Measurements from ENCODE around the gene SYNPR.

The SYNPR gene

DNA sequence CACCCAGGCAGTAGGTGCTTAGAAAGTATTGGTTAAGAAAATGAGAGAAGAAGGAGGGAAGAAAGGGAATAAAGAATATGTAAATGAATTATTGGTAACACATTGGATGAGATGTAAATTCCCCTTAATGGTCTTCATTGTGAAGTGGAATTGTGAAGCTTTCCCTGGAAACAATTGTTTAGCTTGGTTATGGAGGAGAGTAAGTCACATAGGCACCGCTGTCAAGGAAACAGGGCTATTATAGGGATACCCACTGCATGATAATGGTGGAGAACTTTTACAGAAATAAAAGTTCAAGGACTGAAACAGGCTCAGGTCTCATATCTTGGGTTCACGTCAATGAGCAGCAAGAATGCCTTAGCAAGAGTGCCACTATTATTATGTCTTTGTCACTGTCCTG lies 9.5 kb downstream of the SYNPR start:
- Mint-ChIP-seq H3K4me1 (no peaks in the 10 kb centered on the region), H3K4me3 (no peak overlapping the region), H3K27ac (no peak overlapping the region), H3K27me3 (no peaks in the 10 kb centered on the region), H3K9me3 (peaks cover 4% of the 10 kb centered on the region), H3K36me3 (no peaks in the 10 kb centered on the region)

DNA sequence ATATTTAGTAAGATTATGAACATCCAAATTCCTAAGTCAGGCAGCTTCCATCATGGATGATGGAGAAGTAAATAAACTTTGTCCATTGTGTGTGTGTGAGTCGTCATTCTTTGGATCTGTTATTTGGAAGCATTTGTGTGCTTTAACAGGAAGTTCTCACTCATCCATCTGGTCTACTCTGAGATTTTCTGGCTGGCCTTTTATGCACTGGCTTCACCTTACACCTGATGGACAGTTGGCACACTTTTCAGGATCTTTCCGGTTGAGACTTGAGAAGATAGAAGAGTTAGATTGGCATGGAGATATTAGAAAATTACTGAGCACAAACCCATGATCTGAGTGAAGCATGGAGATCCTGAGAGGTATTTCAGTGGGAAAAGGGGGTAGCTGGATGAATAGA lies 12.6 kb downstream of the SYNPR start:
- H3K4me3 Mint-ChIP-seq, result no peak overlapping the region
- H3K27me3 Mint-ChIP-seq, result no peaks in the 10 kb centered on the region
- H3K4me1 Mint-ChIP-seq, result no peaks in the 10 kb centered on the region
- H3K36me3 Mint-ChIP-seq, result no peaks in the 10 kb centered on the region
- no peak overlapping the region for H3K27ac Mint-ChIP-seq
- H3K9me3 Mint-ChIP-seq, result no peaks in the 10 kb centered on the region

DNA sequence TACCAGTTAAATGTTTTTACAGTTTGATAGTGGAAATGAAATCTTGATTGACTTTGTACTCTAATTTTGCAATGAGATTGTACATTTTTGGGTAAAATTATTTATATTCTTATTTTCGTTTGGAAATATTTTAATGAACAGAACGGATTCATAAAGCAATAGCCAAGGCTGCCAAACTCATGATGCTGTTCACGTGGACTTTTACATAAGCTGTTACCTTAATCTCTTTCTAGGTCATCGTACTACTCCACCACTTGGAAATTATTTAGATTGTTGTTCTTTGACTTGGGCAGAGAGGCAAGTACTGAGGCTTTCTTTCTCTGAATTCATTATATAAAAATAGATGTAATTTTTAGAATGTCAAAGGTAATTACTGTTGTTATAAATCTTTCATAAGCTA lies 16.2 kb downstream of the SYNPR start:
- Mint-ChIP-seq H3K4me1 (no peaks in the 10 kb centered on the region), H3K4me3 (no peak overlapping the region)

DNA sequence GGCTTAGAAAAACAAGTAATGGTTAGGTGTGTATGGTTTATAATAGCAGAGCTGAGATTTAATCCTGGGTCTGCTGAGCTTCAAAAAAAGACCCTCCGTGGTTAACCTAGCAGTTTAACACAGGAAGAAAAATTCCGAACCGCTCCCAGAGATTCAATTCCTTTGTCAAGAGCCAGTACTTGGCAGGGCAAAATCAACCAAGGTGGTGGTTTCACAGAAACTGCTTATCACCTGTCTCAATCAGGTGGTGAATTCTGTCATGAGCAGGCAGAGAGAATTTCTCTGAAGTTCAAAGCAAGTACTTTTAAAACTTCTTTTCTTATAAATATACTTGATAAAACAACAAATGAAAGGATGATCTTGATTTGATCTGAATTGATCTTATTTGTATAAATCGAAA lies 17.2 kb downstream of the SYNPR start:
- H3K36me3 Mint-ChIP-seq, result no peaks in the 10 kb centered on the region
- H3K27ac Mint-ChIP-seq, result no peak overlapping the region
- no peaks in the 10 kb centered on the region for H3K4me1 Mint-ChIP-seq
- H3K27me3 Mint-ChIP-seq, result peaks cover 2% of the 10 kb centered on the region
- H3K4me3 Mint-ChIP-seq, result no peak overlapping the region
- H3K9me3 Mint-ChIP-seq, result no peaks in the 10 kb centered on the region

More for the DNA sequence above, 16.2 kb downstream of the SYNPR start:
- Mint-ChIP-seq H3K9me3 (no peaks in the 10 kb centered on the region), H3K27ac (no peak overlapping the region), H3K36me3 (no peaks in the 10 kb centered on the region), H3K27me3 (peaks cover 2% of the 10 kb centered on the region)

DNA sequence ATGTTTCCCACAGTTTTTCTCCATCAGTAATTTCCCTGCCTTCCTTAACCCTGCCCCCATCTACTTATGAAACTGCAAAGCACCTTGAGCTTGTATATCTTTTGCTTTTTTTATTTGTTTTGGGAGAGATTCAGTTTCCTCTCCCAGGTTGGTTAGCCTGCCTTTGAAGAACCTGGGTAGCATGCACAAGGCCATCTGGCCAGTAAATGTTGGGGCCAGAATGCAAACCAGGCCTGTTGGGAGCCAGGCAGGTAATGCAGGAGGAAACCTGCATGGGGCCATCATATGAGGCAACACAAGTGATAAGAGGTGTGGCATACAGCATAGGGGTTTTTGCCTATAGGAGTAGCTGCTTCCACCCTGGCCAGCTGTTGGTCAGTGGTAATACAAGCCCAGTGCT lies 17.7 kb downstream of the SYNPR start:
- no peak overlapping the region for H3K4me3 Mint-ChIP-seq

DNA sequence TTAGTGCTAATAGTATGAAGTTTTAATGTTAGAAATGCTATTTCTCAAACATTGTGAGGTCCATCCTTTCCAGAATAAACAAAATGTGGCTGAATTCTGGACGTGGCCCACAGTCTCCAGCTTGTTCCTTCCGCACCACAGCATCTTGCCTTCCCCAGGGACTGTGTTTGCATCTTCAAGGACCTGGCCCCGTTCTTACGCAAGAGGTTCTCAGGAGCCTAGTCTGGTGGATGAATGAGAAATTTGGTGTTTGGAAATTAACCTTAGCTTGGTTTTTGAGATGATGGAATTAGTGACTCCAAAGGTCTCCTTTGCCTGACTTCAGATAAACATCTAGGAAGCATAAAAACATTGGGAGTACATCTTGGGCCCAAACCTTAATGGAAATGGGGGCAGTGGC lies 18.1 kb downstream of the SYNPR start:
- H3K27ac Mint-ChIP-seq, result no peak overlapping the region
- no peaks in the 10 kb centered on the region for H3K4me1 Mint-ChIP-seq
- H3K9me3 Mint-ChIP-seq, result no peaks in the 10 kb centered on the region
- H3K36me3 Mint-ChIP-seq, result no peaks in the 10 kb centered on the region
- H3K4me3 Mint-ChIP-seq, result no peak overlapping the region
- H3K27me3 Mint-ChIP-seq, result peaks cover 2% of the 10 kb centered on the region

More for the DNA sequence above, 17.7 kb downstream of the SYNPR start:
- Mint-ChIP-seq H3K9me3 (no peaks in the 10 kb centered on the region), H3K27me3 (peaks cover 2% of the 10 kb centered on the region), H3K27ac (no peak overlapping the region), H3K36me3 (no peaks in the 10 kb centered on the region), H3K4me1 (no peaks in the 10 kb centered on the region)

DNA sequence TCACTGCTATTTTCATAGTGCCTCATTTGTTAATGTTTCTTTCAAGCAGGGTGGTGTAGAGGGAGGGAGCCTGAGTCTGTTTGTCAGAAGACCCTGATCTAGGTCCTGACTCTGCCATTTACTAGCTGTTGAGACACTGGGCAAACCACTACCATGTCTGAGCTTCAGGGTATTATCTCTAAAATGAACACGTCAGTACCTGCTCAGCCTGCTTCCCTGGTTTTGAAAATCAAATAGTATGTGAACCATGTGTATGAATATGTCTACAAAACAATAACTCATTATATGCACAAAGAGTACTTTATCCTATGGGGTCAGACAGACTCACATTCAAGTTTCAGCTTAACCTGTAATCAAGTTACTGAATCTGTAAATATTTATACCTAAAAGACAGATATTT lies 25.1 kb downstream of the SYNPR start:
- no peaks in the 10 kb centered on the region for H3K27me3 Mint-ChIP-seq
- no peaks in the 10 kb centered on the region for H3K36me3 Mint-ChIP-seq
- H3K4me3 Mint-ChIP-seq, result no peak overlapping the region
- peaks cover 6% of the 10 kb centered on the region for H3K9me3 Mint-ChIP-seq
- no peak overlapping the region for H3K27ac Mint-ChIP-seq
- no peaks in the 10 kb centered on the region for H3K4me1 Mint-ChIP-seq

DNA sequence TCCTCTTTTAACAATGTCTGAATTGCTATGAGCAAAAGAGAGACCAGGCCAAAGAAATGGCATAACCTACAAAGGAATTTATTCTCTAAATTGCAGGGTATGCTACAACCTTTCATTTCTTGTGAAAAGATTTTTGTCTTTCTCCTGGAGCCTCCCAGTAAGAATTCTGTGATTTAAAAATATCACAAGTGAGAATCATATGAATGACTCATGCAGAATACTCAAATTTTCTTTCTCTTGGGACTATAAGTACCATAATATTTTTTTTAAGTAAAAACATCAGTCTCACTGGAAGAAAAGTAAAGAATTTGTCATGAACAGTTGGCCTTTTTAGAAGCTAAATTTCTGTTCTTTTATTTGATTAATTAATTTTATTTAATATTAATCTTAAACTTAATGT lies 26.3 kb downstream of the SYNPR start:
- no peaks in the 10 kb centered on the region for H3K4me1 Mint-ChIP-seq
- no peak overlapping the region for H3K4me3 Mint-ChIP-seq
- H3K9me3 Mint-ChIP-seq, result peaks cover 6% of the 10 kb centered on the region
- H3K36me3 Mint-ChIP-seq, result no peaks in the 10 kb centered on the region
- H3K27ac Mint-ChIP-seq, result no peak overlapping the region
- no peaks in the 10 kb centered on the region for H3K27me3 Mint-ChIP-seq

DNA sequence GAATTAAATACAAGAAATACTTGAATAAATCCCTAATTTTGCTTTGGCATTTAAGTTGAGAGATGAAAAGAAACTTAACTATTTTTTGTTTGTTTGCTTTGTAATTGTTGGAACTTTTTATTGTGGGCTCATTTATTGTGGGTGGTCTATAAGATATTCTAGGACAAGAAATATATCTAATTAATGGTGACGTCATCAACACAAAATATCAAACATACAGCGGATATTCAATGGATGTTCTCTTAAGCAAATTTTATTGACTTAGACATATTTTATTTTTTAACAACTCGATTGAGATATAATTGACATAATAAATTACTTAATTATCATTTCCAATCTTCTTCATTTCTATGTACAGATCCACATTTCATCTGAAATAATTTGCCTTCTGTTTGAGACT lies 30.0 kb downstream of the SYNPR start:
- Mint-ChIP-seq H3K27me3 (no peaks in the 10 kb centered on the region), H3K9me3 (peaks cover 6% of the 10 kb centered on the region), H3K36me3 (no peaks in the 10 kb centered on the region), H3K27ac (no peak overlapping the region), H3K4me3 (no peak overlapping the region), H3K4me1 (no peaks in the 10 kb centered on the region)

DNA sequence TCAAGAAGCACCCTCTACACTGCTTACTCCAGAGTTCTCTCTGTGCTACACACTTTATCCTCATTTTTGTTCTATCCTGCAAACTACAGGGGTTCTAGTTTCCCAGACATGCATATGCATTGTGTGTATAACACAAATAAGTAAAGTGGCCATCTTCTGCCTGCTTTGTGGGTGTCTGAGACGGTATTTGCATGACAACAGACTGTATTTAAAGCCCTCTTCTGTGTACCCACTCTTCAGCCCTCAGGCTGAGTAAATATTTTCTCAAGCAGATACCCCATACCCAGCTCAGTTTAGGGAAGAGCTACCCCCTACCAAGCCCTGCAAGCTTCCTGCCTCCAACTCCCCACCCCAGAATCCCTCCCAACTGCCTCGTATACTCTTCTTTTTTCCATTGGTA lies 31.7 kb downstream of the SYNPR start:
- no peak overlapping the region for H3K27ac Mint-ChIP-seq
- no peaks in the 10 kb centered on the region for H3K36me3 Mint-ChIP-seq
- no peaks in the 10 kb centered on the region for H3K27me3 Mint-ChIP-seq
- H3K4me1 Mint-ChIP-seq, result no peaks in the 10 kb centered on the region
- H3K9me3 Mint-ChIP-seq, result peaks cover 6% of the 10 kb centered on the region
- no peak overlapping the region for H3K4me3 Mint-ChIP-seq

DNA sequence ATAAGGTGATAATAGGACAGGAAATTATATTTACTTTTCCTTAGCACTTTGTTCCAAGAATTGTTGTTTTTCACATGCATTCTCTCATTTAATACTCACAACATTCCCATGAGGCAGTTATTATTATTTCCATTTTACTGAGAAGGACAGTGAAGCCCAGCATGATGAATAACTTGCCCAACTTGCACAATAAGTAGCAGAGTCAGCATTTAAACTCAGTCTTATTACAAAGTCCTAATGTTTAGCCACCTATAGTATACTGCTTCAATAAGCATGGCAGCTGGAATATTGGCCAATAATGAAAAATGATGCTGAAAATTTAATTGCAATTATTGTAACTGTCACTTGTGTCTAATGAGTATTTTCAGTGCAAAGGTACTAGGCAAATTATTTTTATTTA lies 45.7 kb downstream of the SYNPR start:
- no peak overlapping the region for H3K4me3 Mint-ChIP-seq
- H3K4me1 Mint-ChIP-seq, result no peaks in the 10 kb centered on the region
- no peaks in the 10 kb centered on the region for H3K27me3 Mint-ChIP-seq
- no peak overlapping the region for H3K27ac Mint-ChIP-seq
- H3K9me3 Mint-ChIP-seq, result peaks cover 5% of the 10 kb centered on the region
- H3K36me3 Mint-ChIP-seq, result no peaks in the 10 kb centered on the region

DNA sequence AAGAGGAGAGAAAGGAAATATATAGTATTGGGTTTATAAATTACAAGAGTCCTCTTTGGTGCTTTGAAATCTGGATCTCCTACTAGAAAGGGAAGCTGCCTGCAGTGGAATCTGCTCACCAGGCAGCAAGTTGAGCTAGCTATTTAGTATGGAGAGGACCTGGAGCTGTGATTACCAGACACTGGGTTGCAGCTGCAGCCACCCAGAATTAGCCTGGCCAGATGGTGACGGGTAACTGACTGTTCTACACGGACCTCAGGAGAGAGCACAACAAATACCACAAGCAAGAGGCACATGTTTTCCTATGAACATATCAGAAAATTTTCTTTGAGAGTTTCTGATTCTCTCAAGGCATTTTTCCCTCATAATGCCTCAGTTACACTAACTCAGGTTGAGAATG lies 46.5 kb downstream of the SYNPR start:
- Mint-ChIP-seq H3K4me1 (no peaks in the 10 kb centered on the region), H3K36me3 (no peaks in the 10 kb centered on the region), H3K27ac (no peak overlapping the region), H3K4me3 (no peak overlapping the region), H3K9me3 (peaks cover 5% of the 10 kb centered on the region), H3K27me3 (no peaks in the 10 kb centered on the region)

DNA sequence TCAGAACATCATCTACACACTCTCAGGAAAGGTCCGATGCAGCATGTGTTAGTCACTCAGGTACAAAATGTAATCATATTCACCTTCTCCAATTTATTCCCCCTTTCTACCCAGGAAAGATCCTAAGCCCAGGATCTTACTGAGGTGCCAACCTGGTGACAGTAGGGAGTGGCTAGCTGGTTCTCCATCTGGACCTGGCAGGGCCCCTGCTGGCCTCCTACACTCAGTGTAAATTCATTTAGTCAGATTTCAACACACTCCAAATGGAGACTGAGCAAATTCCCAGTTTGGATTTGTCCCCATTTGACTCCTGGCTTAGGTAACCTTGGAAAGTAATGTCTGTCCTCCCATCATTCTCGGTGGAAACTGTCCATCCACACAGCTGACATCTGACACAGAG lies 47.3 kb downstream of the SYNPR start:
- Mint-ChIP-seq H3K4me1 (no peaks in the 10 kb centered on the region), H3K27me3 (no peaks in the 10 kb centered on the region), H3K27ac (no peak overlapping the region), H3K9me3 (peaks cover 5% of the 10 kb centered on the region), H3K4me3 (no peak overlapping the region), H3K36me3 (no peaks in the 10 kb centered on the region)

DNA sequence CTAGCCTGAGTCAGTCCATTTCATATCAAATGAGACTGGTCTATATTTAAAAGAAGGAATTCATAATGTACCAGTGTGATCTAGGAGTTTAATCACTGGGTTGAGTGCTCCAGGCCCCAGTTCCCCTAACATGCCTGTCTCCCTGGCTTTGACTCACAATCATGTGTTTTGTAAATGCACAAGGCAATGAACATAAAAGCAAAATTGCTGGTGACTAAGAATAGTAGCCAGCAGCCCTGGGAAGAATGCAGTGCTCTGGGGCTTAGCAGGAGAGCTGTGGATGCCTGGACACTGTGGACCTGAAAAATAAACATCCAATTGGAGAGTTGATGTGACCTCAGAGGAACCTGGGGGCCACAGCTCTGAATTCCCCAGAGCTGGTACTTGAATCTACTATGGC lies 50.3 kb downstream of the SYNPR start:
- Mint-ChIP-seq H3K27ac (no peak overlapping the region), H3K4me1 (no peaks in the 10 kb centered on the region), H3K4me3 (no peak overlapping the region), H3K9me3 (no peaks in the 10 kb centered on the region), H3K36me3 (no peaks in the 10 kb centered on the region), H3K27me3 (peaks cover 2% of the 10 kb centered on the region)

DNA sequence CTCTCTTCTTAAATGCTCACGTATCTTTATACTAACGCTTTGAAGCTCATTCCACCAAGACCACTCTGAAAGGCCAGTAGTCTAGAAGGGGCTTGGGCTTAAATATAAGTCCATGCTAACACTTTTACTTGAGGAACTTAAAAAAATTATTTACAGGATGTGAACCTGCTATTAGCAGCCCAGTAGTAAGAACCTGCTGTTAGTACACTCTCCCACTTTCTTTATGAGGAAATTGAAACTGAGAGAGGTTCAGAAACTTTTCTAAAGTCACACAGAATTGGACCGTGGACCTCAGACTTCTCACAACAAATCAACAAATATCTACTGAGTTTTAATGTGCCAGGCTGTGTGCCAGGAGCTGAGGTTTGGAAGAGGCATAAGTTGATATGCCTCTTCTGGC lies 53.4 kb downstream of the SYNPR start:
- Mint-ChIP-seq H3K36me3 (no peaks in the 10 kb centered on the region), H3K4me3 (no peak overlapping the region), H3K27me3 (peaks cover 2% of the 10 kb centered on the region), H3K27ac (no peak overlapping the region), H3K4me1 (no peaks in the 10 kb centered on the region), H3K9me3 (no peaks in the 10 kb centered on the region)

DNA sequence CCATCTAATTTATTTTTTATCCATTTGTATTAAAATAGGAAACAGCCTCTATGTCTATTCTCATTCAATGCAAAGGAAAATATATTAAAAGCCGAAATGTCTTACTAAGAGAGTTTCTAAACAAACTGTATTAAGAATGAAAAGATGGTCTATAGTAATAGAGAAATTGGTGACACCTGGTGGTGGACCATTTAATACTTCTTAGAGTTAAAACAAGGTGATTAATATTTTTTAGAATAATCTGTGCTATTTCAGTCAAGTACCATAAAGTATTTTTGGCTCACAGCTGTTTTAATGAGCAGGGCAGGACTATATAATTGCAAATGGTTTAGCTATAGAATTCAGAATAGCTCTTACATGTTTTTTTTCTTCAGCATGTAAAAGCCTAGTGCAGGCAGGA lies 55.7 kb downstream of the SYNPR start:
- Mint-ChIP-seq H3K9me3 (no peaks in the 10 kb centered on the region), H3K27me3 (peaks cover 2% of the 10 kb centered on the region), H3K4me3 (no peak overlapping the region), H3K27ac (no peak overlapping the region), H3K36me3 (no peaks in the 10 kb centered on the region), H3K4me1 (no peaks in the 10 kb centered on the region)

DNA sequence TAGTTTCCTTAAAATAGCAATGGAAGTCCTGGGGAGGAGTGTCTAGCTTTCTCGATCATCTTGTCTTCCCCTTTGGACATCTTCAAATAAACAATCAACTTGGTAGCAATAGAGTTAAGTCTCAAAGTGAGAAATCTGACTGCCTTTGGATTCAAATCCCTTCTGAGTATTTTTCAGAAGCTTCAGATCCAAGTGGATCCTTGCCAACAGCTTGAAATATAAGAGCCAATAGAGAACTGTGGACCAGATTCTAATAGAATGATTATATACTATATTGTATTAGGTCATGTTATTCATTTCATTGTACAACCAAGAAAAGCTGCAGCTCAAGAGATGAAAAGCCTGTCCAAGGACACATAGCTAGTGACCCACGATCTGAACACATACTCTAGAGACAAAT lies 60.2 kb downstream of the SYNPR start:
- H3K9me3 Mint-ChIP-seq, result no peaks in the 10 kb centered on the region
- no peaks in the 10 kb centered on the region for H3K4me1 Mint-ChIP-seq
- H3K27ac Mint-ChIP-seq, result no peak overlapping the region
- H3K27me3 Mint-ChIP-seq, result no peaks in the 10 kb centered on the region
- H3K36me3 Mint-ChIP-seq, result no peaks in the 10 kb centered on the region
- no peak overlapping the region for H3K4me3 Mint-ChIP-seq

DNA sequence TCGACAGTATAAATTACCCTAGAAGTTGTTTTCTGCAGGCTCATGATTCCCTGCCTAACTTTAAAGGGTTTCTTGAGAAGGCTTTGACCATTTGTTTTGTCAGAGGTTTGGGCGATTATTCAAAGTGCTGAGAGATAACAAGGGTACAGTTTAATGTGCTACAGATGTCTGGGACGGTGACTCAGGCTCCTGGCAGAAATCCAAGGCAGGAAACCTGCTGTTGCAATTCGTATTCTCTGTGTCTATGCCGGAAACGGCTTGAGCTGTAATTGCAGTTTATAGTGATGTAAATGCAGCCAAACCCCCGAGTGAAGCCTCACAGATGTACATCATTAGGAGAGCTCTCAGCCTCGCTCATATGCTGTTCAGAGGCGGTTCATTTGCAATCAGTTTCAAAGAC lies 65.6 kb downstream of the SYNPR start:
- Mint-ChIP-seq H3K4me1 (no peaks in the 10 kb centered on the region), H3K36me3 (no peaks in the 10 kb centered on the region), H3K4me3 (no peak overlapping the region), H3K27ac (no peak overlapping the region), H3K27me3 (peaks cover 7% of the 10 kb centered on the region), H3K9me3 (no peaks in the 10 kb centered on the region)
